GM13977 (cell line): Measurements from ENCODE around the gene C2CD2.

Experiments used
- DNase-seq: peaks from one replicate; pipeline ENCODE4 v3.0.0; 2012; ENCODE audit warnings: low spot score
- in situ Hi-C: fragments of 300-500 bp; cut with MboI; formaldehyde crosslinking; loops from one replicate; pipeline ENCODE4 v1.12.0; 2022; ENCODE audit warnings: low sequenced_read_pairs, low pct_unique_long_range_greater_than_20kb, mixed read lengths, inconsistent platforms; ENCODE audit not compliant: unreplicated experiment
- TF ChIP-seq, protein P1 (sequence below): IDR thresholded peaks from 2 replicates; pipeline ENCODE4 v1.5.1; 2012; ENCODE audit warnings: mild to moderate bottlenecking, control low read depth; ENCODE audit not compliant: insufficient read depth; ENCODE audit errors: extremely low read depth, missing control alignments

Gene C2CD2

GRCh38 chr21:41892726-41893125 is 61.1 kb downstream of the C2CD2 start:
- TF ChIP-seq, protein P1, sequence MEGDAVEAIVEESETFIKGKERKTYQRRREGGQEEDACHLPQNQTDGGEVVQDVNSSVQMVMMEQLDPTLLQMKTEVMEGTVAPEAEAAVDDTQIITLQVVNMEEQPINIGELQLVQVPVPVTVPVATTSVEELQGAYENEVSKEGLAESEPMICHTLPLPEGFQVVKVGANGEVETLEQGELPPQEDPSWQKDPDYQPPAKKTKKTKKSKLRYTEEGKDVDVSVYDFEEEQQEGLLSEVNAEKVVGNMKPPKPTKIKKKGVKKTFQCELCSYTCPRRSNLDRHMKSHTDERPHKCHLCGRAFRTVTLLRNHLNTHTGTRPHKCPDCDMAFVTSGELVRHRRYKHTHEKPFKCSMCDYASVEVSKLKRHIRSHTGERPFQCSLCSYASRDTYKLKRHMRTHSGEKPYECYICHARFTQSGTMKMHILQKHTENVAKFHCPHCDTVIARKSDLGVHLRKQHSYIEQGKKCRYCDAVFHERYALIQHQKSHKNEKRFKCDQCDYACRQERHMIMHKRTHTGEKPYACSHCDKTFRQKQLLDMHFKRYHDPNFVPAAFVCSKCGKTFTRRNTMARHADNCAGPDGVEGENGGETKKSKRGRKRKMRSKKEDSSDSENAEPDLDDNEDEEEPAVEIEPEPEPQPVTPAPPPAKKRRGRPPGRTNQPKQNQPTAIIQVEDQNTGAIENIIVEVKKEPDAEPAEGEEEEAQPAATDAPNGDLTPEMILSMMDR, result no peak
- in situ Hi-C loops, result no loop called here
- no peak for DNase-seq

DNA sequence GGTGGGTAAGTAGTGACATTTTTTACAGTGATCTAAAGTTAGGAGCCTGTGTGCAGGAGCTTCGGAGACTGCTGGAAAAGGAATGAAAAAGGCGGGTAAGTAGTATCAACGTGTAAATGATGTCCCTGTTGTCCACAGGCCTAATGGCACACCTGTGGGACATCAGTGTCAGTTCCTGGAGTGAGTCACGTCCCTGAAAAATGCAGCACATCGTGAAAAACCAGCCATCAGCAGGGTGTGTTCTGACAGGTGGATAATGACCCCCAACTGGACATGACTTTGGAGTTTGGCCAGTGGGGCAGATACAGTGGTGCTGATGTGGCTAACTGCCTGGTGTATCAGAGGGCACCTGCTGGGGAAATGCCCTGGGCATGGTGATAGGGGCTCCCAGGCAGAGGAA is 62.7 kb downstream of the C2CD2 start:
- TF ChIP-seq, protein P1, result no peak
- no peak for DNase-seq
- in situ Hi-C loops, result no loop called here

DNA sequence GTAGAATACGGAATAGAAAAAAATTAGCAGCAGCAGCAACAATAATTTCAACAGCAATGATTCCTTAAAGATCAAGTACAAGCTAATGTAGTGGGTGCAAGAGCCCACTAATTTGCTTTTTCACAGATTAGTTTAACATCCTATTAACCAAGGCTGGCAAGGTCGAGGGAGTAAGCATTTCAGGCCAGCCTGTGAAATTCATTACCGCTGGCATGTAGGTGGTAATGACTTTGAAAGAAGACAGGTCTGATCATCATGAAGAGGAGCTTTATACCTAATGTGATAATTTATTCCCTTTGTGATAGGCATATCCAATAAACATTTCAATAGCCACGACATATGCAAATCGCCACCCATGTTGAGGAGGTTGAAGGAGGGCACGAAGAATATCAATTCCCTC is 63.5 kb downstream of the C2CD2 start:
- DNase-seq, result no peak
- TF ChIP-seq, protein P1, result no peak
- in situ Hi-C loops, result no loop called here

- no peak for DNase-seq
- TF ChIP-seq, protein P1, result no peak
- in situ Hi-C loops, result no loop called here
Measured at GRCh38 chr21:41888749-41889376, 65.0 kb downstream of the C2CD2 start.

DNA sequence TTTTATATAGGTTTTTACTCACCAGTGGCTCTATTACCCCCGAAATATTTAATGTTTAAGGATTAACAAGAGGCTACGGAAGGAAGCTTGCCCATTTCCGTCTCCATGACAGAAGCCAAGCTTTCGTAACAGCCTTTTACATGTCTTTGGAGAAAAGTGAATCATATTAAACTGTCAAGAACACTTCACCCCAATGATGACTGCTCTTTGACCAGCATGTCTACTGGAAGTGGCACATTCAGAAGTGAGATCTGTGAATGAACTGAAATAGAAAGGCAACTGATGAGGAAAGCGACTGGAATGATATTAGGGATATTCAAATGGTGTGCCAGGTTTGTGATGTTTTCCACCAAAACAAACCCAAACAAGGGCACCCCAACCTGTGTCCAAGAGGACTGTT is 66.2 kb downstream of the C2CD2 start:
- no peak for DNase-seq
- in situ Hi-C loops, result no loop called here
- TF ChIP-seq, protein P1, result no peak

GRCh38 chr21:41886328-41886727 is 67.5 kb downstream of the C2CD2 start:
- in situ Hi-C loops, result no loop called here
- TF ChIP-seq, protein P1, result no peak
- no peak for DNase-seq

GRCh38 chr21:41885341-41886024 is 68.3 kb downstream of the C2CD2 start:
- TF ChIP-seq, protein P1, result peak; percentile 22
- in situ Hi-C loops, result no loop called here
- peak; percentile 50 for DNase-seq
